ENCODE data around the gene PTPRM.

The PTPRM gene

DNA sequence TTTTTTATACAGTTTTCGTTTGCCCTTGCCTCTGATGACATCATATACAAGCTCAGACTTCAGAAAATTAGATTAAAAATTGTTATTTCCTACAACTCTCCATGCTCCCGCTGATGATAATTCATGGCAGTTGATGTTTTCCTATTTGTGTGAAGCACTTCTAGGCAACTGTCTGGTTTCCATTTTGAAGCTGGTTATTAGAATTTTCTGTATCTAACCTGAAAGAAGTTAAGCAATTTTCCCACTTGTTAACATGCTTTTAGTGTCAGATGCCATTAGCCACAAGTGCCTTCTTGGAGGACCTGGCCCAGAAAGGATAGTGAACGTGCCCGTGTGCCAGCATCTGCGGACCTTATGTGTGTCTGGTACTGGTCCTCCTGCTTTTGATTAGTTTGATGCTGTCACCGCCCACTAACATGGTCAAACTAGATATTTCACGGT is 694.6 kb downstream of the PTPRM start:
- DNase-seq = no peak

DNA sequence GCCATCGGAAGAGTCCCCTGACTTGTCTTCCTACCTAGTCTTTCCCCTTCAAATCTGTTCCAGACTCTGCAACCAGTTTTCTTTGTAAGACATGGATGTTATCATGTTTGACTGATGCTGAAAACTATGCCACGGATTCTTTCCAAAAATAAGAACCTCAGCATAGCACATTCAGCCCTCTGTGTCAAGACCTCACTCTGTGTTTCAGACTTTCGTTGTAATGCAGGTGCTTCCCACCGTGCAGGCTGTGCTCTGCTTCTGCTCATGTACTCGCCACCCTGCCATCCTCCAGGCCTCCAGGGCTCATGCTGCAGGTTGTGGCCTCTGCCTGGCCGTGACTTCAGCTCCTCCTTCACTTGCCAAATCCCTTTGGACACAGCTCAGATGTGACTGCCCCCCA is 695.1 kb downstream of the PTPRM start:
- DNase-seq = no peak

GRCh38 chr18:8264116-8264515 is 697.0 kb downstream of the PTPRM start:
- no peak for DNase-seq

DNA sequence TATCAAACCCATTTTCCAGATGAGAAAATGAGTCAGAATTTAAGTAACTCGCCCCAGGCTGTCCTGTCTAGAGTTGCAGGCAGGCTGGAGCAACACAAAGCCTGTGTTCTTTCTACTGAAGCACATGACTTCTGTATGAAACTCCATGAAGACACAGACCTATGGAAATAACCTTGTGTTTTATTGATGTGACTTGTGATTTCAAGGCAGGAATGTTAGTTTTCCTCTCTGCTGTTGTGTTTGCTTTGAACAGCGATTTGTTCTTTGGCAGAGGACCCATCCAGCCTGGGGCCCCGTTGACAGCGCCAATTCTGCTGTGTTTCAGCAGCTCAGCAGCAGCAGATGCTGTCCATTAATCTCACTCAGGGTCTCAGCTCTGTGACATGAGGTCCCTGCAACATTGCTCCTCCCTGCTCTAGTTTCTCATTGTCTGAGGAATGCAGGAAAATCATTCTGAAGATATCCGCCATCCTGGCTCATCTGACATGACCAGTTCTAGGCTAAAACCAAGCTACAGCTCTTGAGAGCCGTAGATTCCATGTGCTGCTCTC is 697.8 kb downstream of the PTPRM start:
- no peak for DNase-seq

DNA sequence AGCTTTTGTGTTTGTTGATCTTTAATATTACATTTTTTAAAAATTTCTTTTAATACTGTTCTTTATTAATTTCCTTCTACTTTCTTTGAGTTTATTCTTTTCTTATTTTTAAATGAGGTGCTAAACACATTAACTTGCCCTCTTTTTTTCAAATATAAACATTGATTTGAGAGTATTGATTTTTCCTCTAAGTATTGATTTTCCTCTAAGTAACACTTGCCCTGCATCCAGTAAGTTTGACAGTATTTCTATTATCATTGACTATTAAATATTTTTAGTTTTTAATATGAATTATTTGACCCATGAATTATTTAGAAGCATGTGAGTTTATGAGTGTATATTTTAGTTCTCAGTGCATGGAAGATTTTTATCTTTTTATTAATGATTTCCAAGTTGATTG is 705.1 kb downstream of the PTPRM start:
- no peak for DNase-seq

- no peak for DNase-seq
These were observed 707.3 kb downstream of the PTPRM start for GRCh38 chr18:8274370-8274769.

DNA sequence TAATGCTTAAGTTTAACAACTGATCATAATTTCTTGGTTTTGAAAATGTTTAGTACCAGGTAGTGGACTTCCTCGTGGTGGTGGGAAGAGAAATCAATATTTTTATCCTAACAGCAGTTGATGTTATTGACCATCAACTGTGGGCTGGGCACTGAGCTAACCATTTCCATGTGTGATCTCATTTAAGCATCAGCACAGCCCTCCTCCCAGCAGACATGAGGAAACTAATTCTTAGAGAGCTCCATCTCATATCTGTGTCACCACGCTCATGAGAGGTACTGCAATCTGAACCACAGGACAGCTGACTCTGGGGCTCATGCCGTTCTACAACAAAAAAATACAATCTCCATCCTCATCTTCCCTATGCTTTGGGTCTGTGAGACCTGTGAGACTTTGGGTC is 709.3 kb downstream of the PTPRM start:
- no peak for DNase-seq

DNA sequence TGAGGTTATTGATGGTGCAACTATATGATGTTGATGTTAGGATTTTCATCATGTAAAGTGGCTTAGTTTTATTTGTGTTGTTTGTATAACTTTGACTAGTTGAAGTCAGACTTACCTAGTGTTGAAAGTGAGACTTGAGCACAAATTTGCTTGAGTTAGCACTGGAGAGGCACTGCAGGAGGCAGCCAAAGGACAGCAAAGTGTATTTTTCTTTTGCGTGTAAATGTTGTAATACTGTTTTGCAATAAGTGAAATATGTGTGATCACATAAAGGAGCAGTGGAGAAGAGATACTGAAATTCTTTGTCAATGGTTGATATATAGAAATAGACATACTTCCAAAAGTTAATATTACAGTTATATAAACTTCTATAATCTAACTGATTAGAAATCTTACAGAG is 710.2 kb downstream of the PTPRM start:
- no peak for DNase-seq

DNA sequence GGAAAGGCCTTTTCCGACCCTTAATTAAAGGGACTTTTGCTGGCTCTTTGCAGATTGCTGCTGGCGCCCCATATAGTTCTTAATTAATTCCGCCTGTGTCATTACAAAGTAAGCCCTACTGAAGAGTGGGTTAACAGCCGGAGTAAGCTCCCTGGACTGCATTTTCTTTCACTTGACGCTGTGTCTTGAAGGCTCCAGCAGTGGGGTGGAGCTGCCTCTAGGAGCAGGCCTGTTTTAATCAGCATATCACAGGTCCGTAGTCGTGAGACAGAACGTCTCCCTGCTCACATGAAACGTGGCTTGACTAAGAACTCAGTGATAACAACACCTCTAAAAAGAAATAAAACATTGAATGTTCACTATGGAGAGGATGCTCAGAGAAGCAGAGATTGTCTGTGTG is 712.2 kb downstream of the PTPRM start:
- DNase-seq = no peak

DNA sequence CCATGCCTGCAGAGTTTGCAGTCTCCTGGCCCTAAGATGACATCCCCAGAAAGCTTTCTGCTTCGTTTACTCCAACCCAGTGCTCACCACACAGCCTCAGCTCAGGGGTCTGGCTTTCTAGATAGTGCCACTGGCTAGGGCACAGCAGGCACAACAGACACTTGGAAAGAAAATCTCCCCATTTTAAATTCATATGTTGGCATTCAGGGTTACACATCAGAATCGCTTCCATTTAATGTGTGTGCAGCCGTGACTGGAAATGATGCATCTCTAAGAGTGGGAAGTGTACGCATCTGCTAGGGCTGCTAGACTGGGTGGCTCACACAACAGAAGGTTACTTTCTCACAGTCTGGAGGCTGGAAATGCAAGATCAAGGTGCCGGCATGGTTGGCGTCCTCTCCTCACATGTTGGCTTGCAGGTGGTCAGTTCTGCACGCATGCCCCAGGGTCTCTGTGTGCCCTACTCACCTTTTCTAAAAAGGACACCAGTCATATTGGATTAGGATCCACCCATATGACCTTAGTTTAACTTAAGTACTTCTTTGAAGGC is 712.7 kb downstream of the PTPRM start:
- DNase-seq = no peak

DNA sequence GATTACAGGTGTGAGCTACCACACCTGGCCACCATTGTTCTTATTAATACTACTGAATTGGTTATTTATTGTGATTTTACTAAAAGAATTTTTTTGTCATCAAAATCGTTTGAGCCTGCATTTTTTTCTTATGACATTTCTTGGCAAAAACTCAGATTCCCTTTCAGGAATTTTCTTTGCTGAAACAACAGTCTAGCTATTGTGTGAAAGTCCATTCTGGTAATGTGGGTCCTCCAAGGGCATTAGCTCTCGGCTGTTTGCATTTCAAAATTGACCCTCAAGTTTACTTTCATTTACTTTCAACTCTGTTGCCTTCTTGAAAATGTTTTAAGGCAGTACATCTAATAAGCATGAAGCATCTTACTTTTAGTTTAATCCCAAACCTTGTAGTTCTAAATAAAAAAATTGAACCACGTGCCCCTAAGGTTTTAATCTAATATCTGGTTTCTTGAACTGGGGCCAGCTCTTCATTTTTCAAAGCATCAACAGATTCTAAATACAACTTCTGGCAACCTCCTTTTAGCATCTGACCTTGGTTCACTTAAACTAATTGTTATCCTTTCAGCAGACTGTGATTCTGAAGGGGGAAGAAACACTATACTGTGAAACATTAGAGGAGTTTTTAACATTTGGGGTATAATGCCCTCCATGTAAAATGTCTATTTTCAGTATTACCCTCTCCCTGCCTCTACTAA is 716.9 kb downstream of the PTPRM start:
- DNase-seq = no peak

- DNase-seq = no peak
These were observed 719.2 kb downstream of the PTPRM start for GRCh38 chr18:8286303-8286702.

GRCh38 chr18:8287196-8287885 is 720.2 kb downstream of the PTPRM start:
- no peak for DNase-seq

- DNase-seq = no peak
These were observed 721.5 kb downstream of the PTPRM start for GRCh38 chr18:8288472-8289195.

- no peak for DNase-seq
These were observed 723.3 kb downstream of the PTPRM start for GRCh38 chr18:8290435-8290834.

- DNase-seq = no peak
These were observed 723.8 kb downstream of the PTPRM start for GRCh38 chr18:8290913-8291312.

- DNase-seq = no peak
These were observed 726.1 kb downstream of the PTPRM start for GRCh38 chr18:8293184-8293583.

GRCh38 chr18:8296886-8297616 is 729.9 kb downstream of the PTPRM start:
- no peak for DNase-seq

GRCh38 chr18:8298186-8298585 is 731.1 kb downstream of the PTPRM start:
- DNase-seq = no peak

GRCh38 chr18:8299054-8299980 is 732.2 kb downstream of the PTPRM start:
- DNase-seq = no peak

GRCh38 chr18:8300751-8301410 is 733.8 kb downstream of the PTPRM start:
- no peak for DNase-seq
